Activated naive CD4-positive, alpha-beta T cell treated with anti-CD3 and anti-CD28 coated beads, Interleukin-2, amount 50 U/mL, for 24 hours (primary cell): Measurements from ENCODE around the gene CCDC30.
"Not testable (repeated sequence)": the region's sequence is repeated elsewhere in the genome, so short reads cannot be mapped to it uniquely, and the experiment has no call there.

ENCODE experiments used
- H3K27ac Mint-ChIP-seq: one replicate; pipeline ENCODE4 v1.8.0; 2021; ENCODE audit warnings: mild to moderate bottlenecking, mixed read lengths
- H3K27me3 Mint-ChIP-seq: one replicate; pipeline ENCODE4 v1.8.0; 2021; ENCODE audit warnings: mixed read lengths
- H3K36me3 Mint-ChIP-seq: one replicate; pipeline ENCODE4 v1.8.0; 2021; ENCODE audit warnings: mixed read lengths
- H3K4me1 Mint-ChIP-seq: one replicate; pipeline ENCODE4 v1.8.0; 2021; ENCODE audit warnings: mixed read lengths
- H3K4me3 Mint-ChIP-seq: one replicate; pipeline ENCODE4 v1.8.0; 2021; ENCODE audit warnings: mild to moderate bottlenecking, mixed read lengths
- H3K9me3 Mint-ChIP-seq: one replicate; pipeline ENCODE4 v1.8.0; 2021; ENCODE audit warnings: mixed read lengths

CCDC30 gene

GRCh38 chr1:42681741-42682483 is 218.8 kb downstream of the CCDC30 start, which contains the start of gene YBX1:
Gene YBX1, plus strand, starts transcription at chr1:42682418. Its CDS starts 148 bp downstream, at chr1:42682566.
- no peaks in the 10 kb centered on the region for H3K27me3 Mint-ChIP-seq
- peak within 1 kb of the TSS; percentile 99 for H3K27ac Mint-ChIP-seq
- no peaks in the 10 kb centered on the region for H3K9me3 Mint-ChIP-seq
- peak within 1 kb of the TSS; percentile 100 for H3K4me3 Mint-ChIP-seq
- H3K36me3 Mint-ChIP-seq, result peaks cover 28% of the 10 kb centered on the region
- peaks cover 53% of the 10 kb centered on the region for H3K4me1 Mint-ChIP-seq

- Mint-ChIP-seq H3K27ac (peak overlapping the region; percentile 99), H3K36me3 (peaks cover 28% of the 10 kb centered on the region), H3K4me3 (peak overlapping the region; percentile 97), H3K4me1 (peaks cover 56% of the 10 kb centered on the region)
- not testable (repeated sequence) for H3K27me3 Mint-ChIP-seq, H3K9me3 Mint-ChIP-seq
These were observed 219.3 kb downstream of the CCDC30 start for GRCh38 chr1:42682484-42682738.

- H3K9me3 Mint-ChIP-seq, result no peaks in the 10 kb centered on the region
- H3K27ac Mint-ChIP-seq, result peak overlapping the region; percentile 99
- H3K36me3 Mint-ChIP-seq, result peaks cover 33% of the 10 kb centered on the region
- H3K27me3 Mint-ChIP-seq, result no peaks in the 10 kb centered on the region
- peaks cover 61% of the 10 kb centered on the region for H3K4me1 Mint-ChIP-seq
- peak overlapping the region; percentile 100 for H3K4me3 Mint-ChIP-seq
These were observed 219.8 kb downstream of the CCDC30 start for GRCh38 chr1:42682739-42683531.

GRCh38 chr1:42684139-42684538 is 221.1 kb downstream of the CCDC30 start:
- Mint-ChIP-seq H3K9me3 (no peaks in the 10 kb centered on the region), H3K4me1 (peaks cover 70% of the 10 kb centered on the region), H3K27me3 (no peaks in the 10 kb centered on the region), H3K4me3 (peak overlapping the region; percentile 100), H3K36me3 (peaks cover 32% of the 10 kb centered on the region), H3K27ac (peak overlapping the region; percentile 99)

DNA sequence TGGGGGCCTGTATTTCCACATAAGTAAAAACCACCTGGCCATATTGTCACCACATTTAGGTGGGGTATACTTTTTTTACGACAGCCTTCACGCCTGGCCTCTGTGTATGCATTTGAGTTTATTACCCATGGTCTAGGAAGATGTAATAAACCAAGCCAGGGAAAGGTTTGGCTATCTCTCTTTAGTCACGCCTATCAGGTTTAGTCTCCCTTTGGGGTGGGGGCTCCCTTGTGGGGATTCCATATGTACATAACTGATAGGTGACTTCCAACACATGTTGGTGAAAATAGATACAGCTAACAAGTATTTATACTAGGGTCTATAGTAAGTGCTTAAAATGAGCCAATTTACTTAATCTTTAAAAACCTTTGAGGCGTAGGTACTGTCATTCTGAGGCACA is 223.3 kb downstream of the CCDC30 start:
- no peak overlapping the region for H3K27ac Mint-ChIP-seq
- H3K9me3 Mint-ChIP-seq, result no peaks in the 10 kb centered on the region
- peaks cover 34% of the 10 kb centered on the region for H3K36me3 Mint-ChIP-seq
- no peaks in the 10 kb centered on the region for H3K27me3 Mint-ChIP-seq
- H3K4me1 Mint-ChIP-seq, result peaks cover 76% of the 10 kb centered on the region
- H3K4me3 Mint-ChIP-seq, result peak overlapping the region; percentile 100

DNA sequence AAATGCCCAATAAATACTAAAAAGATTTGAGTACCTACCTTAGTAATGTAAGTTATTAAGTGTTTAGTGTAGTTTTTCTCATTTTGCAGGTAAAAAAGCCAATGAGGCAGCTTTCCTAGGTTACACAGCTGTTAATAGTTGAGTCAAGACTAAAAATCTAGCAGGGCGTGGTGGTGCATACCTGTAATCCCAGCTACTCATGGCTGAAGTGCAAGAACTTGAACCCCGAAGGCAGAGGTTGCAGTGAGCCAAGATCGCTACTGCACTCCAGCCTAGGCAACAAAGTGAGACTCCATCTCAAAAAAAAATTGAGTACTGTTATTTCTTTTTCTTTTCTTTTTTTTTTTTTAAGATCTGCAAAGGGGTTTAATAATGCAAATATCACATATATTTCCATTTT is 226.8 kb downstream of the CCDC30 start:
- Mint-ChIP-seq H3K4me1 (peaks cover 96% of the 10 kb centered on the region), H3K9me3 (no peaks in the 10 kb centered on the region), H3K4me3 (peak overlapping the region; percentile 72), H3K27me3 (no peaks in the 10 kb centered on the region), H3K27ac (no peak overlapping the region), H3K36me3 (peaks cover 19% of the 10 kb centered on the region)

DNA sequence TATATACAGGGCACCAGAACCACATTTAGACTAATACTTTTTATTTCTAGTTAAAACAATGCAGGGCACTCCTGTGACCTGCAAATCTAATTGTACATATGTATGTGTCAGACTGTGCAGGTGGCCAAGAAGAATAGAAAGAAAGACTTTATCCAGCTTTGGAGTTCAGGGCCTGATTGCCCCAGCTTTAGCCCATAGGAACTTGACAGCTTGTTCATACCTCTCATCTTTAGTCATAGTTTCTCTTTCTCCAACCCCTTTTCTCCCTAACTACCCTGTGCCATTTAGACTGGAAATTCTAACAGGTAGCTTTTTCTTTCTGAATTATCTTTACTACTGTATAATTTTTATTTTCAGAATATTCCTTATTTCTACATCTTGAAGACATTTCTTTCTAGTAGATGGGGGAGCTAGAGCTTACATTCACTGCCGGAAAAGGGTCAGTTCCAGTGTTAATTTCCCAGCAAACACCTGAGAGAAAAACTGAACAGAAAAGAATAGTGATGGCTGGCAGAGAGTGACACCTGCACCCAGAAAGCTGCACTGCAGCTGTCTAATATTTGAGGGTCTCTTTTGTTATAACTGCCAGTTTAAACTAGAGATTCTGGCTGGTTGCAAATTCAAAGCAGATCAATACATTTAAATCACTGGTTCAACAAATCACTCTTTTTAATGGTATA is 227.5 kb downstream of the CCDC30 start:
- peaks cover 19% of the 10 kb centered on the region for H3K36me3 Mint-ChIP-seq
- no peak overlapping the region for H3K27ac Mint-ChIP-seq

DNA sequence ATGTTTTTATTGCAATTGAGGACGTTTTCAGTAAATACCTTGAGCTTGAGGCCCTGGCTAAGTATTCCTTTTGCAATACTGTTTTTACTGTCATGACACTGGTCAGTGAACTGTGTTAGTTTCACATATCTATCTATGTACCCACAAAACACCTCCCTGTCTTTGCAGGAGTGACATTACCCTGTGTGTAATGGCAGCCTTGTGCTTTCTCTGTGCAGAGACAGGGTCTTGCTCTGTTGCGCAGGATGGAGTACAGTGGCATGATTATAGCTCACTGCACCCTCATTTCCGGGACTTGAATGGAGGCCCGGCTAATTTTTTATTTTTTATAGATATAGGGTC is 228.0 kb downstream of the CCDC30 start:
- Mint-ChIP-seq H3K4me3 (peak overlapping the region; percentile 70), H3K27ac (no peak overlapping the region), H3K27me3 (no peaks in the 10 kb centered on the region), H3K4me1 (peaks cover 96% of the 10 kb centered on the region), H3K9me3 (no peaks in the 10 kb centered on the region), H3K36me3 (peaks cover 24% of the 10 kb centered on the region)

More for the DNA sequence above, 227.5 kb downstream of the CCDC30 start:
- Mint-ChIP-seq H3K4me3 (peak overlapping the region; percentile 44), H3K9me3 (no peaks in the 10 kb centered on the region), H3K27me3 (no peaks in the 10 kb centered on the region), H3K4me1 (peaks cover 96% of the 10 kb centered on the region)

DNA sequence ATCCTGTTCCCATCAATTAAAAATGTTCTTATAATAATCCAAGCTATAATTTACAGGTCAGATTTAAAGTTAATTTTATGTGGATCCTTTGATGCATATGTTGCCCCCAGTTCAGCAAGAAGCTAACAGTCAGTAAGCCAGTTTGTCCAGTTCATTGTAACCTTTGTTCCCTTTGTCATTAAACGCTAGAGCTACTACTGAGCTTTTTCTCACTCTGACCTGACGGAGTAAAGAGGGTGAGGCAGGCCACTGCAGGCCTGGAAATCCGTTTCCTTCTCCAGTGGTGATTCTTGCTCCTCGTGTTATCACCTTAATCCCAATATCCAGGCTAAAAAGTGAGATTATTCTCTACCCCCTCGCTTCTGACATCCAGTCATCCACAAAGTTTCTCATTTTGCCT is 229.4 kb downstream of the CCDC30 start:
- Mint-ChIP-seq H3K27me3 (no peaks in the 10 kb centered on the region), H3K9me3 (no peaks in the 10 kb centered on the region), H3K27ac (peak overlapping the region; percentile 3), H3K36me3 (peaks cover 24% of the 10 kb centered on the region), H3K4me1 (peaks cover 86% of the 10 kb centered on the region), H3K4me3 (peak overlapping the region; percentile 19)

GRCh38 chr1:42692911-42693310 is 229.8 kb downstream of the CCDC30 start:
- no peaks in the 10 kb centered on the region for H3K9me3 Mint-ChIP-seq
- peaks cover 20% of the 10 kb centered on the region for H3K36me3 Mint-ChIP-seq
- H3K27me3 Mint-ChIP-seq, result no peaks in the 10 kb centered on the region
- H3K27ac Mint-ChIP-seq, result peak overlapping the region; percentile 3
- peak overlapping the region; percentile 19 for H3K4me3 Mint-ChIP-seq
- H3K4me1 Mint-ChIP-seq, result peaks cover 81% of the 10 kb centered on the region

GRCh38 chr1:42698081-42698813 is 235.2 kb downstream of the CCDC30 start:
- Mint-ChIP-seq H3K4me1 (peaks cover 43% of the 10 kb centered on the region), H3K36me3 (peaks cover 42% of the 10 kb centered on the region), H3K4me3 (no peak overlapping the region), H3K27me3 (no peaks in the 10 kb centered on the region), H3K9me3 (no peaks in the 10 kb centered on the region), H3K27ac (peak overlapping the region; percentile 81)

- peaks cover 28% of the 10 kb centered on the region for H3K4me1 Mint-ChIP-seq
- H3K9me3 Mint-ChIP-seq, result no peaks in the 10 kb centered on the region
- peaks cover 50% of the 10 kb centered on the region for H3K36me3 Mint-ChIP-seq
- H3K4me3 Mint-ChIP-seq, result no peak overlapping the region
- H3K27me3 Mint-ChIP-seq, result no peaks in the 10 kb centered on the region
- H3K27ac Mint-ChIP-seq, result peak overlapping the region; percentile 82
These were observed 236.9 kb downstream of the CCDC30 start for GRCh38 chr1:42700006-42700405.

- no peaks in the 10 kb centered on the region for H3K27me3 Mint-ChIP-seq
- H3K4me1 Mint-ChIP-seq, result peaks cover 15% of the 10 kb centered on the region
- peak overlapping the region; percentile 47 for H3K27ac Mint-ChIP-seq
- no peaks in the 10 kb centered on the region for H3K9me3 Mint-ChIP-seq
- H3K4me3 Mint-ChIP-seq, result no peak overlapping the region
- H3K36me3 Mint-ChIP-seq, result peaks cover 51% of the 10 kb centered on the region
These were observed 240.9 kb downstream of the CCDC30 start for GRCh38 chr1:42703888-42704464.
